HG03571 (cell line): ENCODE measurements around the gene TMEM176B.

Source experiments
- ATAC-seq: cut with Tn5 transposase; IDR thresholded peaks from one replicate; pipeline ENCODE4 v1.9.1; 2021; ENCODE audit not compliant: unreplicated experiment

The TMEM176B gene

DNA sequence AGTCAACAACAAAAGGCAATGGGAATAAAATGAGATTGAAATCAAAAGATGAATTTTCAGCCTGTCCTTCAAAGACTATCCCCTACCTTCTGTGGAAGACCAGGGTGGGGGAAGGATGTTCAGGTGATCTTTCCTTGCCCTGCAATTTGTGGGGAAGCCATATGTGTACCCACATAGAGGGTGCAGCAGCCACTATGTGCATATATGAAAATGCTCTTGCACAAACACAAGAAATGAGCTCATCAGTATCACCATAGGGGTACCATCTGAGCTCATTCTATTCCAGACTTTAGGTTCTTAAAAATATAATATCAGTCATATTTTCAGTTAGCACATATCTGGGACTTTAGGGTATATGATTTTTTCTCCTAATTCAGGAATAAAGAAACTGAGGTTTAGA lies 45.2 kb downstream of the TMEM176B start:
- ATAC-seq = no peak

DNA sequence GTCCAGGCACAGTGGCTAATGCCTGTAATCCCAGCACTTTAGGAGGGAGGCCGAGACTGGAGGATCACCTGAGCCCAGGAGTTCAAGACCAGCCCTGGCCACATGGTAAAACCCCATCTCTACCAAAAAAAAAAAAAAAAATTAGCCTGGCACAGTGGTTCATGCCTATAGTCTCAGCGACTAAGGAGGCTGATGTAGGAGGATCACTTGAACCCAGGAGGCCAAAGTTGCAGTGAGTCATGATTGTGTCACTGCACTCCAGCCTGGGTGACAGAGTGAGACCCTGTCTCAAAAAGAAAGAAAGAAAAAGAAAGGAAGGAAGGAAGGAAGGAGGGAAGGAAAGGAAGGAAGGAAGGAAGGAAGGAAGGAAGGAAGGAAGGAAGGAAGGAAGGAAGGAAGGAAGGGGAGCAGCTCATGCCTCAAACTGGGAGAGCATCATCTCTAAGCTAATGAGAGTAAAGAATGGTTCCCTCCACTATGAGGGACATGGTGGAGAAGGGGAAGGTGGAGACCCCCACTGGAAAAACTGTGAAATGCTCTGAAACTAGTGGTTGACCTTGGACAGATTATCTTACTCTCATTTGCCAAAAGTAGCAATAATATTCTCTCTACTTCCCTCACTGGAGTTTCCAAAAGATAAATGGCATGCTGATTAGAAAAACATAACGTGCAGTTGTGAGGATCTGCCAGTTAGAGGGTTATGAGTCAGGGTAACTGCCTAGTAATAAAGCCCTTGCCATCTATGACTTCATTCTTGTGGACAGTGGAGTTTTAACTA lies 46.1 kb downstream of the TMEM176B start:
- ATAC-seq = no peak

DNA sequence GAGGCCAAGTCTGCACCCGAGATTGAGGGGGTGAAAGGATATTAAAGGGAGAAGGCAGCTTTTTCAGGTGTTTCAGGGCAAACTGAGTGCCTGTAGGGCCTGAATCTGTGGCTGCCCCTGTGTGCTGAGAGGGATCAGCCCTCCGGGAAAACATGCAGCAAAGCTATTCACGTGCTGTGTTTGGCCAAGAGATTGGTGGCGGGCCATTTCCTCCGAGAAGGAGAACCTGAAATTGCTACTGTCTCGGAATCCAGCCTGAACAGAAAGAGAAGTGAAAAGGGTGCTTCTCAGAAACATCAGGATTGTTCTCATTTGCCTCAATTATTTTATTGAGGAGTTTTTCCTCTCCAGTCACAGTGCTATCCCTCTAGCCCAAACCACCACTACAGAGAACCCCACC lies 46.9 kb downstream of the TMEM176B start:
- no peak for ATAC-seq

DNA sequence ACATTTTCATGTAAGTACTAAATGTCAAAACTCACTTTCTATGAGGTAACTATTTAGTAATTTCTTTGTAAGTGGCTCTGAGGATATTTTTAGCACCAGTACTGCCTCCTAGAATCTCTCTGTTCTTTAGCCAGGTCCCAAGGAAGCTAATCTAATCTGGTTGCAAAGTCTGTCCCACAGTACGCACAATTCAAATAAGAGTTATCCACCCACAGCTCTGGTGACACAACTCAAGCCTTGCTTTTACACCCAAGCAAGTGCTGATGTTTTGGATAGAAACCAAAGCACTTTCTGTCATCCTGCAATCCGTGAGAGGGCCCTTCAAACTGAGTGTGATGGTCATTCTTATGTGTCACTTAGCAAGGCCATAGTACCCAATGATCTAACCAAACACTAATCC lies 48.5 kb downstream of the TMEM176B start:
- no peak for ATAC-seq

DNA sequence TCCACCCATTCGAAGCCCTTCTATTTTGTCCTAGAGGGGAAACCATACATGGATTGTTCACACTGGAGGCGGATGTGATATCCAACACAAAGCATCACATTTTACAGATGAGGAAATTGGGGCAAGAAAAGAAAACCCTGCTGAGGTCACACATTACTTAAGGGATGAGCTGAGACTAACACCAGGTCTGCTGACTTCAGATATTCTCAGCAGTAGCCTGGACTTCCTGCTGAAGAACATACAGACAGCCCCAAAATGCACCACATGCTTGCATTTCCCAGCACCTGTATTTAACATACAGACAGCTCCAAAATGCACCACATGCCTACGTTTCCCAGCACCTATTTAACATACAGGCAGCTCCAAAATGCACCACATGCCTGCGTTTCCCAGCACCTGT lies 51.8 kb downstream of the TMEM176B start:
- ATAC-seq = no peak

DNA sequence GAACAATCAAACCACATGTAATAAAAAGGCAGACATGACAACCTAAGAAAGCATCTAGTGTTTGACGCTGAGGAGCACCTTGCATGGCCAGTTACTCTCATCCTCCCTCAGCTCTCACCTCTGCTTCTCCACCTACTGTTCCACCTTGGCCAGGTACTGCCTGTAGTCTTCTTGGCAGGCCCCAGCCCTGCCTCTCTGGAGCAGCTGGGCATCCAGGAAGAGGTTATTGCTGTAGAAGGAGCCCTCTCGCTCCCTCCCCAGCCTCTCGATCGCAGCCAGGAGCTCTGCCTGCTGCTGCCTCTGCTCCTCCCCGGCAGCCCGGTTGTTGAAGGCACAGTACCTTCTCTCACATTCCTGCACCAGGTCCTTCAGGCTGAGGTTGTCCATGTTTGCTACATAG lies 53.2 kb downstream of the TMEM176B start:
- no peak for ATAC-seq

DNA sequence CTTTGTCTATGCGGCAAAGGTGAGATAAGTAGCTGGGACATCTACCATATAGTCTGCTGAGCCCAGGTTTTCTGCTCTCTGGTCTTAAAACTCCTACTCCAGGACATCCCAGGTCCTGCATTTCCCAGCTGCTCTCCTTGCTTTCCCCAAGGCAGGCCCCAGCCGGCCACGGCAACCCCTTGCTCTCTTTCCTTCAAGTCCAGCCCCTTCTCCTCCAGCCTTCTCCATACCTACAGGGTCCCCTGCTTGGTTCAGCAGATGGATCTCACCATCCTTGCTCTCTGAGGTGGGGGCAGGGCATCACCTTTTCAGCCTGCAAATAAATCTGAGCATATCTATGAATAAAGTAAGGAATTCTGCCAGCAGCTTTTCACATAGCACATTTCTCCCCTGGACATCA lies 54.3 kb downstream of the TMEM176B start:
- no peak for ATAC-seq

DNA sequence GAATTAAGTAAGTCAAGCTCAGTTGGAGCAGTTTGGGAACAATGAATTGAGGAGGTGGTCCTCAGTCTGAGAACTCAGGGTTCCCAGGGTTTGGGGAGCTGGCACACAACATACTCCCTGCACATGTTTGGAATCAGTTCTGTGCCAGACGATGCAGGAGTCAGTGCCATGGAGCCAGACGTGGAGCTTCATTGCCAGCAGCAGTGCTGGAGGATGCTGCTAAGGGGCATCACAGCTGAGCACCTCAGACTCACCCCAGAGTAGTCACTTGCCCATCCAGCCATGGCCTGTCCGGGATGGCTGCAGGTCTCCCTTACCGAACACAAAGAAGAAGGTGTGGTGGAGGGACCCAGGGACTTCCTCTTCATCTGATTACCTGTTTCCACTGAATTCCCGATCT lies 55.1 kb downstream of the TMEM176B start:
- no peak for ATAC-seq

DNA sequence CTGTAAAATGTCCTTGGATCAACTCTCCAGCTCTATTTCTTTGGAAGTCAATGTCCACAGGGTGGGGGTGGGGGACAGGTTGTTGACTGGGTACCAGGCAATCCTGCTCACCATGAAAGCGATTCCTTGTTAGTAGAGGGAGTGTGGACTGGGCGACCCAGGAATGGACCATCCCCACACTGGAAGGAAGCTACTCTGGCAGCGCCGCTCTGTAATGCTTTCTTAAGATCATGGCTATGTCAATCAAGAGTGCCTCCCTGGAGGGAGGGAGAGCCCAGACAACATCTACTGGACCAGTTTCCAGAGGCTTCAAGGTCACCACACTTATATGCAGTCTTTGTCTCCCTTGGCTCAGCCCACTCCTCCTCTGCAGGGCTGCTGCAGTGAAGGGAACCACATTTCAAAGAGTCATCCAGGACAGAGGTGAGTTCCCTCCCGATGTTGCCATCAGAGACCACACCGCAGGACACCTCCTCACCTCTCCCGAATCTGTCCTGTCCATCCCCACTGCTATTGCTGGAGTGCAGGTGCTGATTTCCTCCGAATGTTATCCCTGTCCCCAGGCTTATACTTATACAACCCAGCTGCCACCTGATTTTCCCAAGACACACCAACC lies 56.0 kb downstream of the TMEM176B start:
- ATAC-seq = no peak

DNA sequence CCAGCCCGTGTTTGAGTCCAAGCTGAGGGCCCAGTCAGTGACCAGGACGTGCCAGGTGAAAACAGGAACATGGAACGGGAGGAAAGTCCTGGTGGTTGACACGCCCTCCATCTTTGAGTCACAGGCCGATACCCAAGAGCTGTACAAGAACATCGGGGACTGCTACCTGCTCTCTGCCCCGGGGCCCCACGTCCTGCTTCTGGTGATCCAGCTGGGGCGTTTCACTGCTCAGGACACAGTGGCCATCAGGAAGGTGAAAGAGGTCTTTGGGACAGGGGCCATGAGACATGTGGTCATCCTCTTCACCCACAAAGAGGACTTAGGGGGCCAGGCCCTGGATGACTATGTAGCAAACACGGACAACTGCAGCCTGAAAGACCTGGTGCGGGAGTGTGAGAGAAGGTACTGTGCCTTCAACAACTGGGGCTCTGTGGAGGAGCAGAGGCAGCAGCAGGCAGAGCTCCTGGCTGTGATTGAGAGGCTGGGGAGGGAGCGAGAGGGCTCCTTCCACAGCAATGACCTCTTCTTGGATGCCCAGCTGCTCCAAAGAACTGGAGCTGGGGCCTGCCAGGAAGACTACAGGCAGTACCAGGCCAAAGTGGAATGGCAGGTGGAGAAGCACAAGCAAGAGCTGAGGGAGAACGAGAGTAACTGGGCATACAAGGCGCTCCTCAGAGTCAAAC lies 57.7 kb downstream of the TMEM176B start:
- ATAC-seq = no peak
